Measurements from ENCODE around the gene BCAN.
A peak's percentile ranks its signal among the peaks of the same experiment; 100 is the strongest.

Gene BCAN

DNA sequence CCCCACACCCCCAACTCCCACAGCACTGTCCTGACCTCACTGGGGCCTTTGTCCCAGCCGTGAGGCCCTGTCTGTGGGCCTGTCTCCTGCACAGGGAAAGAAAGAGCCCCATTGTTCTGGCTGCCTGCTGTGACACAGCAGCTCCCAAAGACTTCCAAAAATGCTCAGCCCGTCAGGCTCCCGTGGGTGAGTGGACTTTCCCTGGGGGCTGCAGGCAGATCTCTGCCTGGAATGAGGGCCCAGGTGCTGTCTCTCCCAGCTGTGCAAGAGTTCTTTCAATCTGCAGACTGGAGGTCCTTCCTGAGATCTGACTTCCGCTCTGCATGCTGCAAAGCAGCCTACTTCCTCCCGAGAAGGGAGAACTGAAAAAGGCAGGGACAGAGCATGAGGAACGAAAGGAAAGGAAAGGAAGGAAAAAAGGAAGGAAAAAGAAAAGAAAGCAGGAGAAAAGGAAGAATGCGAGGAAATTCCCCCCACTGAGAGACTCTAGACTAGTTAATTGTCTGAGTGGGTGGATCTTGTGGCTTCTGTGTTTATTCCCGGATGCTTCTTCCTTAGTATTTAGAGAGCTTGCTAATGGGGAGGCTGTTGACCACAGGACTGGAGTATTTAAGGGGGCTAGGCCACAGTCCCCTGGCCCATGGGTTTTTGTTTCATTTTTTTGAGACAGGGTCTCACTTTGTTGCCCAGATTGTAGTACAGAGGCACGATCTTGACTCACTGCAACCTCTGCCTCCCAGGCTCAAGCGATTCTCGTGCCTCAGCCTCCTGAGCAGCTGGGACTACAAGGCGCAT is 20.3 kb downstream of the BCAN start:
- peak overlapping the region; percentile 48 to 84 for H3K14ac ChIP-seq (ENCODE audit: low read length in 2 of 2)
- H3K9ac ChIP-seq (ENCODE audit: low read length) = peak overlapping the region; percentile 60
- peak overlapping the region; percentile 85 for H2BK5ac ChIP-seq (ENCODE audit: low read depth, low read length, poor library complexity, severe bottlenecking)
- H3K23ac ChIP-seq (ENCODE audit: low read length in 2 of 2) = no peak overlapping the region
- H3K9me3 ChIP-seq (ENCODE audit: control insufficient read depth, low read length) = no peaks in the 10 kb centered on the region
- DNase-seq = peak; percentile 86
- H2BK120ac ChIP-seq (ENCODE audit: low read depth, low read length) = peak overlapping the region; percentile 93
- 23% methylated on average over 12 of the region's 12 CpGs for WGBS
- peak overlapping the region; percentile 39 for H4K8ac ChIP-seq (ENCODE audit: low read length)
- peak overlapping the region; percentile 96 for H4K91ac ChIP-seq (ENCODE audit: low read length)
- H3K4me1 ChIP-seq (ENCODE audit: control insufficient read depth, insufficient read depth, low read depth, low read length) = peaks cover 60% of the 10 kb centered on the region
- no peak overlapping the region for H3K4me2 ChIP-seq (ENCODE audit: low read length, poor library complexity, severe bottlenecking)
- no peak overlapping the region for H3K4me3 ChIP-seq (ENCODE audit: insufficient read depth in 1 of 2, low read depth in 1 of 2, low read length in 2 of 2)
- peak overlapping the region; percentile 93 to 97 for H3K4ac ChIP-seq (ENCODE audit: low read depth in 1 of 2, low read length in 2 of 2)
- peak overlapping the region; percentile 94 to 98 for H3K18ac ChIP-seq (ENCODE audit: low read depth in 1 of 2, low read length in 2 of 2)
- H3K79me1 ChIP-seq (replicated peaks; ENCODE audit: low read length, poor library complexity, severe bottlenecking) = peaks cover 9% of the 10 kb centered on the region
- H3K27me3 ChIP-seq (ENCODE audit: control insufficient read depth in 1 of 2, insufficient read depth in 1 of 2, low read length in 2 of 2) = peaks cover 1 to 9% of the 10 kb centered on the region in 2 experiments
- H2AK5ac ChIP-seq (ENCODE audit: low read length, severe bottlenecking) = peak overlapping the region; percentile 97
- H2BK12ac ChIP-seq (ENCODE audit: low read length in 2 of 2) = peak overlapping the region; percentile 99
- peaks cover 0 to 2% of the 10 kb centered on the region in 2 experiments for H3K36me3 ChIP-seq (ENCODE audit: control insufficient read depth in 1 of 2, insufficient read depth in 2 of 2, low read depth in 1 of 2, low read length in 2 of 2)
- H3K27ac ChIP-seq (ENCODE audit: low read length, poor library complexity, severe bottlenecking) = peak overlapping the region; percentile 90
- H2AFZ ChIP-seq (ENCODE audit: low read depth, low read length) = no peak overlapping the region
- peak overlapping the region; percentile 97 for H2BK15ac ChIP-seq (ENCODE audit: low read depth, poor library complexity, severe bottlenecking)

DNA sequence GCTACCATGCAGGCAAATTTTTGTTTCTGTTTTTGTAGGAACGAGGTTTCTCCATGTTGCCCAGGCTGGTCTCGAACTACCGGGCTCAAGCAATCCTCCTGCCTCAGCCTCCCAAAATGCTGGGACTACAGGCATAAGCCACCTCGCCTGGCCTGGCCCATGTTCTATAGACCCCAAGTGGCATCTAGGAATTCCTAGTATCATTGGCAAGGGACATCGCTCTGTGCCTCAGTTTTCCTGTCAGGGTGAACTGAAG is 20.8 kb downstream of the BCAN start:
- no peak overlapping the region for H2AFZ ChIP-seq (ENCODE audit: low read depth, low read length)
- peak overlapping the region; percentile 83 for H2BK120ac ChIP-seq (ENCODE audit: low read depth, low read length)
- H3K4me3 ChIP-seq (ENCODE audit: insufficient read depth in 1 of 2, low read depth in 1 of 2, low read length in 2 of 2) = no peak overlapping the region
- H3K4me2 ChIP-seq (ENCODE audit: low read length, poor library complexity, severe bottlenecking) = no peak overlapping the region
- WGBS = 84% methylated on average over 5 of the region's 5 CpGs
- H3K9me3 ChIP-seq (ENCODE audit: control insufficient read depth, low read length) = no peaks in the 10 kb centered on the region
- peaks cover 9% of the 10 kb centered on the region for H3K79me1 ChIP-seq (replicated peaks; ENCODE audit: low read length, poor library complexity, severe bottlenecking)
- peak overlapping the region; percentile 15 for H2AK5ac ChIP-seq (ENCODE audit: low read length, severe bottlenecking)
- no peak overlapping the region for H3K14ac ChIP-seq (ENCODE audit: low read length in 2 of 2)
- H4K91ac ChIP-seq (ENCODE audit: low read length) = peak overlapping the region; percentile 77
- H3K18ac ChIP-seq (ENCODE audit: low read depth in 1 of 2, low read length in 2 of 2) = peak overlapping the region; percentile 49 to 65
- peak overlapping the region; percentile 90 for H3K27ac ChIP-seq (ENCODE audit: low read length, poor library complexity, severe bottlenecking)
- H3K27me3 ChIP-seq (ENCODE audit: control insufficient read depth in 1 of 2, insufficient read depth in 1 of 2, low read length in 2 of 2) = peaks cover 0 to 8% of the 10 kb centered on the region in 2 experiments
- peak overlapping the region; percentile 26 to 60 for H2BK12ac ChIP-seq (ENCODE audit: low read length in 2 of 2)
- H3K4ac ChIP-seq (ENCODE audit: low read depth in 1 of 2, low read length in 2 of 2) = peak overlapping the region; percentile 82 to 95
- peak overlapping the region; percentile 97 for H2BK15ac ChIP-seq (ENCODE audit: low read depth, poor library complexity, severe bottlenecking)
- H3K23ac ChIP-seq (ENCODE audit: low read length in 2 of 2) = no peak overlapping the region
- DNase-seq = no peak
- peak overlapping the region; percentile 16 for H4K8ac ChIP-seq (ENCODE audit: low read length)
- peaks cover 58% of the 10 kb centered on the region for H3K4me1 ChIP-seq (ENCODE audit: control insufficient read depth, insufficient read depth, low read depth, low read length)
- peaks cover 0 to 2% of the 10 kb centered on the region in 2 experiments for H3K36me3 ChIP-seq (ENCODE audit: control insufficient read depth in 1 of 2, insufficient read depth in 2 of 2, low read depth in 1 of 2, low read length in 2 of 2)
- no peak overlapping the region for H2BK5ac ChIP-seq (ENCODE audit: low read depth, low read length, poor library complexity, severe bottlenecking)
- H3K9ac ChIP-seq (ENCODE audit: low read length) = no peak overlapping the region

DNA sequence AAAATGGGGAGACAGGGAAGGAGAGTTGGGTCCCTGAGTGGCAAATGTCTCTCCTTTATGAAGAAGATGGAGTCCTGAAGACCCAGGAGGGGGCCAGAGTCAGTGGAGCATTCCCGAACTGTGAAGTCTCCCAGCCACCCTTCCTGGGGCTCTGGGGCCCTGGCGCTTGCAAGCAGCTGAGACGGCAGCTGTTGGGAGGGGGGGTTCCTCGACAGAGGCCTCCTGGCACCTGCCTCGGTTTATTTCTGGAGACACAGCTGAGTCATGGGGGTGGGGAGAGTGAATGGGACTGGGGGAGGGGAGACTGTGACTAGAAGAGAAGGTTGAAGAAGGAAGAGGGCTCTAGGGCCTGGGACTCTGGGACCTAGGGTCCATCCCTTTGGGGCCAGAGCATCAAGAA is 21.3 kb downstream of the BCAN start:
- peak overlapping the region; percentile 66 to 95 for H3K4ac ChIP-seq (ENCODE audit: low read depth in 1 of 2, low read length in 2 of 2)
- H3K9ac ChIP-seq (ENCODE audit: low read length) = no peak overlapping the region
- peak; percentile 68 for DNase-seq
- H3K79me1 ChIP-seq (replicated peaks; ENCODE audit: low read length, poor library complexity, severe bottlenecking) = peaks cover 9% of the 10 kb centered on the region
- H3K18ac ChIP-seq (ENCODE audit: low read depth in 1 of 2, low read length in 2 of 2) = peak overlapping the region; percentile 49 to 65
- 2% methylated on average over 5 of the region's 5 CpGs for WGBS
- H4K8ac ChIP-seq (ENCODE audit: low read length) = peak overlapping the region; percentile 76
- H3K27ac ChIP-seq (ENCODE audit: low read length, poor library complexity, severe bottlenecking) = peak overlapping the region; percentile 90
- H3K4me2 ChIP-seq (ENCODE audit: low read length, poor library complexity, severe bottlenecking) = no peak overlapping the region
- H2BK15ac ChIP-seq (ENCODE audit: low read depth, poor library complexity, severe bottlenecking) = no peak overlapping the region
- H3K4me3 ChIP-seq (ENCODE audit: insufficient read depth in 1 of 2, low read depth in 1 of 2, low read length in 2 of 2) = no peak overlapping the region
- H3K14ac ChIP-seq (ENCODE audit: low read length in 2 of 2) = peak overlapping the region in 1 of 2 experiments; percentile 45
- H2AFZ ChIP-seq (ENCODE audit: low read depth, low read length) = no peak overlapping the region
- H2BK120ac ChIP-seq (ENCODE audit: low read depth, low read length) = peak overlapping the region; percentile 83
- H4K91ac ChIP-seq (ENCODE audit: low read length) = peak overlapping the region; percentile 86
- peak overlapping the region; percentile 26 to 60 for H2BK12ac ChIP-seq (ENCODE audit: low read length in 2 of 2)
- peaks cover 57% of the 10 kb centered on the region for H3K4me1 ChIP-seq (ENCODE audit: control insufficient read depth, insufficient read depth, low read depth, low read length)
- H3K9me3 ChIP-seq (ENCODE audit: control insufficient read depth, low read length) = no peaks in the 10 kb centered on the region
- H3K36me3 ChIP-seq (ENCODE audit: control insufficient read depth in 1 of 2, insufficient read depth in 2 of 2, low read depth in 1 of 2, low read length in 2 of 2) = peaks cover 0 to 2% of the 10 kb centered on the region in 2 experiments
- peak overlapping the region; percentile 91 for H2AK5ac ChIP-seq (ENCODE audit: low read length, severe bottlenecking)
- H3K27me3 ChIP-seq (ENCODE audit: control insufficient read depth in 1 of 2, insufficient read depth in 1 of 2, low read length in 2 of 2) = peaks cover 0 to 3% of the 10 kb centered on the region in 2 experiments
- H2BK5ac ChIP-seq (ENCODE audit: low read depth, low read length, poor library complexity, severe bottlenecking) = no peak overlapping the region
- H3K23ac ChIP-seq (ENCODE audit: low read length in 2 of 2) = no peak overlapping the region

DNA sequence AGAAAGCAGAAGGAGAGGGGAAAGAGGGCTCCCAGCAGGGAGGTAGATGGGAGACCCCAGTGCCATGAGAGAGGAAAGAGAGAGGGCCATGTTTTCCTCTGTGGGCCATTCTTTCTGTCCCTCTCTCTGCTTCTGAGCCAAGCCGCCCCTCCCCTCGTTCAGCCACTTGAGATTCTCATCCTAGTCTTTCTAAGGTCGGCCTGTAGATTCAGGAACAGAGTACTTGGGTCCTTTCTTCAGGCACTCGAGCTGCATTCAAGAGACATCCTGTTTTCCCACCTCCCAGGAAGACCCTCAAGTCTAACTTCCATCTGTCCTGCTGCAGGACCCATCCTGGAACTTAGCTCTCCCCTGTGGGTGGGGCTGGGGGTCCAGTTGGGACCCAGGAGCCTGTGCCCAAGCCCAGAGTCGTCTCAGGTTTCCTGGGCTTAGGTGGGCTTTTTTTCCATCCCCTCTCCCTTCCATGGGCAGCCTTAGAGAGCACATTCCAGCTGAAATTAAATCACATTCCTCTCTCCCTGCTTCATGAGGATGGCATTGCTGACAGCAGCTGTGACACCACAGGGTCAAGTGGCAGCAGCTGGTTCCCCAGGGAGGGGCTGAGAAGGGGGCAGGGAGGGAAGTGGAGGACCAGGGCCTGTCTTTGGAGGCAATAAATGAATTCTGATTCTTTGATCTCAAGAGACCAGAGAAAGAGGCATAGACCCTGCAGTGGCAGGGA is 22.3 kb downstream of the BCAN start:
- no peak overlapping the region for H2AFZ ChIP-seq (ENCODE audit: low read depth, low read length)
- H3K4me2 ChIP-seq (ENCODE audit: low read length, poor library complexity, severe bottlenecking) = peak overlapping the region; percentile 20
- H3K4me1 ChIP-seq (ENCODE audit: control insufficient read depth, insufficient read depth, low read depth, low read length) = peaks cover 60% of the 10 kb centered on the region
- H2AK5ac ChIP-seq (ENCODE audit: low read length, severe bottlenecking) = peak overlapping the region; percentile 73
- H3K27ac ChIP-seq (ENCODE audit: low read length, poor library complexity, severe bottlenecking) = peak overlapping the region; percentile 90
- no peak overlapping the region for H3K4me3 ChIP-seq (ENCODE audit: insufficient read depth in 1 of 2, low read depth in 1 of 2, low read length in 2 of 2)
- peaks cover 2% of the 10 kb centered on the region for H3K79me1 ChIP-seq (replicated peaks; ENCODE audit: low read length, poor library complexity, severe bottlenecking)
- peak overlapping the region; percentile 7 for H3K9ac ChIP-seq (ENCODE audit: low read length)
- H3K9me3 ChIP-seq (ENCODE audit: control insufficient read depth, low read length) = no peaks in the 10 kb centered on the region
- H3K23ac ChIP-seq (ENCODE audit: low read length in 2 of 2) = peak overlapping the region in 1 of 2 experiments; percentile 94
- WGBS = 1% methylated on average over 5 of the region's 5 CpGs
- peak overlapping the region; percentile 91 for H4K91ac ChIP-seq (ENCODE audit: low read length)
- no peak overlapping the region for H2BK5ac ChIP-seq (ENCODE audit: low read depth, low read length, poor library complexity, severe bottlenecking)
- H3K27me3 ChIP-seq (ENCODE audit: control insufficient read depth in 1 of 2, insufficient read depth in 1 of 2, low read length in 2 of 2) = no peaks in the 10 kb centered on the region
- H3K14ac ChIP-seq (ENCODE audit: low read length in 2 of 2) = peak overlapping the region in 1 of 2 experiments; percentile 87
- peak overlapping the region; percentile 90 for H4K8ac ChIP-seq (ENCODE audit: low read length)
- DNase-seq = peak; percentile 74
- H3K18ac ChIP-seq (ENCODE audit: low read depth in 1 of 2, low read length in 2 of 2) = peak overlapping the region; percentile 69 to 92
- H2BK120ac ChIP-seq (ENCODE audit: low read depth, low read length) = peak overlapping the region; percentile 83
- peak overlapping the region; percentile 76 to 81 for H2BK12ac ChIP-seq (ENCODE audit: low read length in 2 of 2)
- H3K4ac ChIP-seq (ENCODE audit: low read depth in 1 of 2, low read length in 2 of 2) = peak overlapping the region; percentile 86 to 95
- peaks cover 0 to 7% of the 10 kb centered on the region in 2 experiments for H3K36me3 ChIP-seq (ENCODE audit: control insufficient read depth in 1 of 2, insufficient read depth in 2 of 2, low read depth in 1 of 2, low read length in 2 of 2)
- H2BK15ac ChIP-seq (ENCODE audit: low read depth, poor library complexity, severe bottlenecking) = peak overlapping the region; percentile 96
